SH-SY5Y (cell line): Measurements from ENCODE around the gene OPA3.

Source experiments
- GATA2 ChIP-seq: IDR thresholded peaks from 2 replicates; pipeline ENCODE4 v1.6.1; 2011; ENCODE audit warnings: mild to moderate bottlenecking, low read depth, low read length
- GATA3 ChIP-seq: IDR thresholded peaks from 2 replicates; pipeline ENCODE4 v1.6.1; 2011; ENCODE audit warnings: low read depth, mild to moderate bottlenecking, low read length, moderate library complexity

DNA sequence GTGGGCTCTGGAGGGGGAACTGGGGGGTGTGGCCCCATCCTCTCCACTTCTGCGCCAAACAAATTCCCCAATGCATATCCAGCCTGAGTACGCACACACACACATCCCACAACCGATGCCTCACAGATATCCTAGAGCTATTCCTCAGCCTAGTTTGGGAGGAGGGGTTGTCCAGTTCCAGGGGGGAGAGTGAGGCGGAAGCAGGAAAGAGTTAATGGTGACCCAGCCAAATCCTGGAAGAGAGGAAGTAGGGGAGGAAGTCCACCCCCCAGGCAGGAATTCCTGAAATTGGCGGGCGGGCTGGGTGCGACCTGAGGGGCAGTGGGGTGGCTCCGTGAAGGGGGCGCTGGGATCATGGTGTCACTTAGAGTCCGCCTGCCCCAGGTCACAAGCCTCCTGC lies 16.5 kb upstream of the OPA3 start:
- TF ChIP-seq GATA2 (no peak), GATA3 (no peak)
